GM12878 (cell line): ENCODE data around the gene RSPO4. TPM values are rescaled to one million over a fixed set of nuclear protein-coding genes. Genes with fewer than 3 reads are reported as not detected.

Experiments used
- ATAC-seq: fragments of 200-7000 bp; cut with Tn5 transposase; 3 replicates; pipeline ENCODE4 v1.9.1; 2020; ENCODE audit warnings: mild to moderate bottlenecking, moderate library complexity
- BruUV-seq: library from RNA; stranded (reverse); fragments of 400-500 nt; replicated peaks from 2 replicates; lab custom pipeline; 2021; lab: Mats Ljungman, UMichigan
- CTCF ChIA-PET: fragments of 300-600 bp; sonication (Branson Sonifier 250); formaldehyde crosslinking; extraction: SDS; loops from one replicate; lab custom pipeline; 2021; ENCODE audit warnings: inconsistent platforms; lab: Yijun Ruan, JAX
- POLR2A ChIA-PET: fragments of 350-600 bp; formaldehyde crosslinking; extraction: SDS; loops from one replicate; lab custom pipeline; 2021; ENCODE audit warnings: inconsistent platforms; lab: Charles Lee
- RAD21 ChIA-PET: fragments of 300-600 bp; sonication (Branson Sonifier 250); formaldehyde crosslinking; loops from one replicate; lab custom pipeline; 2023; ENCODE audit warnings: antibody characterized with exemption; ENCODE audit not compliant: unreplicated experiment; lab: Charles Lee
- SMC1A ChIA-PET: fragments of 300-600 bp; sonication (Branson Sonifier 250); formaldehyde crosslinking; loops from one replicate; lab custom pipeline; 2023; ENCODE audit not compliant: unreplicated experiment, uncharacterized antibody; lab: Charles Lee
- DNase-seq: peaks from one replicate; pipeline ENCODE4 v3.0.0-alpha.2; 2011; ENCODE audit warnings: low read depth, low spot score
- FAIRE-seq: peaks from 3 replicates; lab custom pipeline; 2011; peaks lifted over from hg19 to GRCh38; lab: Jason Lieb, UNC
- H2AFZ ChIP-seq: 2 replicates; pipeline ENCODE4 v1.6.0; 2011; ENCODE audit warnings: low read depth, low read length, control low read depth; ENCODE audit not compliant: control insufficient read depth
- H3K27ac ChIP-seq: 2 replicates; pipeline ENCODE4 v1.5.1; 2011; ENCODE audit warnings: control low read depth; ENCODE audit not compliant: control insufficient read depth, insufficient read depth
- H3K27me3 ChIP-seq, 2 experiments: replicated peaks in 1 of 2; 2 replicates each; pipeline versions ENCODE4 v1.6.0 to v1.6.1; 2011; ENCODE audit warnings: low read length in 1 of 2; ENCODE audit not compliant: control insufficient read depth in 2 of 2, insufficient read depth in 2 of 2
- H3K36me3 ChIP-seq, 2 experiments: 2 replicates each; pipeline ENCODE4 v1.5.1; 2011; ENCODE audit warnings: low read length in 1 of 2; ENCODE audit not compliant: control insufficient read depth in 2 of 2, insufficient read depth in 2 of 2
- H3K4me1 ChIP-seq: 2 replicates; pipeline ENCODE4 v1.6.1; 2011; ENCODE audit warnings: mild to moderate bottlenecking, low read length, moderate library complexity, mixed read lengths; ENCODE audit not compliant: control insufficient read depth, insufficient read depth
- H3K4me2 ChIP-seq: 2 replicates; pipeline ENCODE4 v1.6.0; 2011; ENCODE audit warnings: control low read depth; ENCODE audit not compliant: control insufficient read depth, insufficient read depth
- H3K4me3 ChIP-seq: fragments of 200-600 bp; sonication (generic); 2 replicates; pipeline ENCODE4 v1.5.1; 2016
- H3K79me2 ChIP-seq: 2 replicates; pipeline ENCODE4 v1.6.0; 2011; ENCODE audit warnings: low read length; ENCODE audit not compliant: control insufficient read depth, insufficient read depth
- H3K9ac ChIP-seq: 2 replicates; pipeline ENCODE4 v1.8.0; 2011; ENCODE audit warnings: low read length, control low read depth, mixed read lengths; ENCODE audit not compliant: control insufficient read depth, insufficient read depth
- H3K9me3 ChIP-seq: replicated peaks from 3 replicates; pipeline ENCODE4 v1.5.1; 2011; ENCODE audit warnings: mild to moderate bottlenecking, low read length; ENCODE audit not compliant: control insufficient read depth, insufficient read depth
- H4K20me1 ChIP-seq: 2 replicates; pipeline ENCODE4 v1.6.0; 2011; ENCODE audit not compliant: control insufficient read depth, insufficient read depth
- E2F4 ChIP-seq: IDR thresholded peaks from 2 replicates; pipeline ENCODE4 v1.6.1; 2012; ENCODE audit warnings: low read depth, low read length, improper control_type of control experiment
- FOXM1 ChIP-seq: IDR thresholded peaks from 2 replicates; pipeline ENCODE4 v1.6.1; 2012; ENCODE audit warnings: low read depth, mild to moderate bottlenecking, inconsistent platforms, low read length, moderate library complexity
- HCFC1 ChIP-seq: fragments of 150-350 bp; IDR thresholded peaks from 2 replicates; pipeline ENCODE4 v1.6.1; 2014; ENCODE audit warnings: low read length
- KAT2A ChIP-seq: conservative IDR thresholded peaks from 2 replicates; pipeline ENCODE4 v1.6.1; 2011; ENCODE audit warnings: low read depth, low read length; ENCODE audit not compliant: control insufficient read depth
- KLF5 ChIP-seq: fragments of 450-650 bp; IDR thresholded peaks from 2 replicates; pipeline ENCODE4 v1.6.1; 2014; ENCODE audit warnings: mild to moderate bottlenecking; ENCODE audit not compliant: partially characterized antibody
- NFYA ChIP-seq: IDR thresholded peaks from 2 replicates; pipeline ENCODE4 v1.6.1; 2011; ENCODE audit warnings: low read depth, mild to moderate bottlenecking, low read length, improper control_type of control experiment, borderline replicate concordance
- PKNOX1 ChIP-seq: fragments of 450-650 bp; IDR thresholded peaks from 2 replicates; pipeline ENCODE4 v1.6.1; 2016; ENCODE audit warnings: mild to moderate bottlenecking
- PRDM15 ChIP-seq: fragments of 450-650 bp; formaldehyde crosslinking; IDR thresholded peaks from 2 replicates; pipeline ENCODE4 v1.4.0; 2020; ENCODE audit warnings: mild to moderate bottlenecking, moderate library complexity
- RAD21 ChIP-seq: IDR thresholded peaks from 2 replicates; pipeline ENCODE4 v1.6.1; 2011; ENCODE audit warnings: mild to moderate bottlenecking, low read depth, low read length, moderate library complexity; ENCODE audit not compliant: insufficient read depth
- STAT1 ChIP-seq: fragments of 450-650 bp; conservative IDR thresholded peaks from 2 replicates; pipeline ENCODE4 v1.6.1; 2014; ENCODE audit warnings: antibody characterized with exemption, mild to moderate bottlenecking
- USF2 ChIP-seq: IDR thresholded peaks from 2 replicates; pipeline ENCODE4 v1.6.1; 2011; ENCODE audit warnings: low read depth, low read length, improper control_type of control experiment, borderline replicate concordance
- ZBTB40 ChIP-seq: fragments of 450-650 bp; IDR thresholded peaks from 2 replicates; pipeline ENCODE4 v1.6.1; 2016; ENCODE audit warnings: mild to moderate bottlenecking, moderate library complexity, borderline replicate concordance
- ZNF274 ChIP-seq: IDR thresholded peaks from one replicate; pipeline ENCODE4 v1.8.0; 2011; ENCODE audit not compliant: insufficient read length, insufficient read depth
- WGBS: methylation state at CpG from one replicate; pipeline ENCODE4 v1.1.6; 2016; ENCODE audit warnings: low lambda C conversion rate; ENCODE audit not compliant: insufficient replicate concordance, insufficient coverage; ENCODE audit errors: missing lambda C conversion rate; 5-methylcytosine and 5-hydroxymethylcytosine counted together
- in situ Hi-C: fragments of 300-500 bp; cut with MboI; formaldehyde crosslinking; loops from 9 replicates; pipeline ENCODE4 v1.14.3; 2018; ENCODE audit warnings: mixed read lengths
- intact Hi-C: fragments of 100-400 bp; cut with micrococcal nuclease; formaldehyde crosslinking; loops from one replicate; pipeline ENCODE4 v1.14.2; 2022; ENCODE audit not compliant: unreplicated experiment
- polyA plus RNA-seq, 11 experiments: library from polyadenylated mRNA; depleted of rRNA in 4 of 11; unstranded in 6 of 11; stranded (reverse) in 5 of 11; fragments of >200 nt; fragmentation: Nextera tagmentation in 4 of 11; fragmentation: Illumina TruSeq in 1 of 11; extraction: Ambion mirVana in 4 of 11; extraction: Trizol in 1 of 11; gene quantifications; 1 replicate in 1 of 11; 2 replicates in 10 of 11; pipeline versions ENCODE4 v1.2.1 to v1.2.3, GENCODE V29; 2011 to 2016; ENCODE audit warnings: inconsistent platforms in 2 of 11, missing spikeins in 2 of 11, low read depth in 1 of 11
- total RNA-seq, 4 experiments: library from RNA; depleted of rRNA in 3 of 4; stranded (reverse); fragments of >200 nt in 3 of 4; fragmentation: Illumina TruSeq in 1 of 4; extraction: Trizol in 1 of 4; gene quantifications; 2 replicates each; pipeline versions ENCODE4 v1.2.1 to v1.2.3, GENCODE V29; 2013 to 2021

RSPO4 gene
- total and polyA plus RNA-seq, 10 of the 15 experiments (the other 5 are each of a cell fraction or from before 2014, with no cell fraction given) = 0.06 TPM; not detected in 9

GRCh38 chr20:957544-957943 lies 44.6 kb downstream of the RSPO4 start:
- no peaks in the 10 kb centered on the region for H3K9me3 ChIP-seq
- no peak for ATAC-seq
- no peaks in the 10 kb centered on the region for H3K79me2 ChIP-seq
- no TSS peak for BruUV-seq
- RAD21 ChIA-PET = interaction anchor here (2.0 to 4.6 kb wide), 3 partner anchors 141 to 151 kb away, joined by 6 to 94 read pairs (median 10); no protein-coding TSS in a partner anchor
- no peak overlapping the region for H3K4me2 ChIP-seq
- H3K9ac ChIP-seq = no peak overlapping the region
- H3K4me1 ChIP-seq = no peaks in the 10 kb centered on the region
- intact Hi-C loops (no loop called here), in situ Hi-C loops (loop anchor here (5.0 kb wide), 1 partner anchor 140 kb away; no protein-coding TSS in a partner anchor)
- 77% methylated on average over 1 of the region's 1 CpG for WGBS
- FAIRE-seq = no peak
- H3K36me3 ChIP-seq = no peaks in the 10 kb centered on the region
- CTCF ChIA-PET = interaction anchor here (0.6 to 4.6 kb wide), 10 partner anchors 11 to 275 kb away, joined by 3 to 142 read pairs (median 4); partner anchors contain the start of gene FAM110A
- H3K27me3 ChIP-seq = no peaks in the 10 kb centered on the region; a peak in 1 of 4 replicates
- SMC1A ChIA-PET = interaction anchor here (1.5 to 5.4 kb wide), 4 partner anchors 11 to 149 kb away, joined by 5 to 52 read pairs (median 6); no protein-coding TSS in a partner anchor
- H3K27ac ChIP-seq = no peak overlapping the region
- H2AFZ ChIP-seq = no peak overlapping the region
- H4K20me1 ChIP-seq = no peaks in the 10 kb centered on the region
- DNase-seq = no peak
- POLR2A ChIA-PET = no interaction called here
- H3K4me3 ChIP-seq = no peak overlapping the region
- TF ChIP-seq HCFC1 = no peak
- no peak for TF ChIP-seq PRDM15 (CRISPR knock-in tag)
- no peak for TF ChIP-seq NFYA
- TF ChIP-seq ZNF274 = no peak
- no peak for TF ChIP-seq E2F4
- no peak for TF ChIP-seq RAD21
- no peak for TF ChIP-seq FOXM1
- TF ChIP-seq KAT2A = no peak
- TF ChIP-seq PKNOX1 = no peak
- TF ChIP-seq USF2 = no peak
- no peak for TF ChIP-seq STAT1
- no peak for TF ChIP-seq ZBTB40
- TF ChIP-seq KLF5 = no peak
